ENCODE results near the gene ADCY10. TPM values are rescaled to one million over a fixed set of nuclear protein-coding genes. Genes with fewer than 3 reads are reported as not detected.

ADCY10 gene
- total and polyA plus RNA-seq, 2 donors (not counting 3 experiments of a cell fraction or from before 2014, with no cell fraction given), result not detected

DNA sequence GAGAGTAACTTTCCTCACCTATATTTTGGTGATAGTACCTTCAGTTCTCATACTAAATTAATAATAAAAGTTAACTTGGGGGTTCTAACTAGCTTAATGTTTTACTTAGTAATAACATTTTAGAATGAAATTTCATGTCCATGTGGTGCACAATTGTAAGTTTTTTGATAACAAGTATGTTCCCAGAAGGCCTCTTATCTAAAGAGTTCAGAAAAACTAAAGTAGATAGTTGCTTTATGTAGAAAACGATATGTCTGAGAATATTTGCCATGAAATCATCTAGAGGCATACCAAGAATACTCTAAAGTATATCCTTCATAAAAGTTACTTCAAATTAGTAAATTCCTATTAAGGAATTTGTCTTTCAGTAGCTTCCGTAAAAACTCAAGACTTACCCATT is 10.2 kb upstream of the ADCY10 start:
- H3K4me3 ChIP-seq (replicated peaks in 1 of 3; ENCODE audit: insufficient read depth in 1 of 3, low read depth in 1 of 3, low read length in 3 of 3), result no peak overlapping the region
- dilution Hi-C loops (cut with MboI; ENCODE audit: extremely low pct_ligation_motif_present, low sequenced_read_pairs), result no loop called here
- DNase-seq (ENCODE audit: low read depth, low spot score), result no peak
- no peaks in the 10 kb centered on the region for H3K27me3 ChIP-seq (ENCODE audit: control insufficient read depth in 2 of 2, insufficient read depth in 2 of 2, low read length in 2 of 2)
- intact Hi-C loops (cut with micrococcal nuclease), result loop anchor here (2.0 kb wide), 1 partner anchor 13 kb away; no protein-coding TSS in a partner anchor
- peaks cover 5% of the 10 kb centered on the region for H3K4me1 ChIP-seq (ENCODE audit: control insufficient read depth, extremely low read depth, insufficient read depth, low read length)
- no peak overlapping the region for H3K4me2 ChIP-seq (ENCODE audit: insufficient read depth, low read length)
- H3K9me3 ChIP-seq (replicated peaks; ENCODE audit: control insufficient read depth, insufficient read depth, low read length), result no peaks in the 10 kb centered on the region
- no TSS peak for BruUV-seq (replicated peaks)
- CTCF ChIA-PET, result no interaction called here
- H4K20me1 ChIP-seq (replicated peaks; ENCODE audit: control insufficient read depth, extremely low read depth, insufficient read depth, low read length), result no peaks in the 10 kb centered on the region
- H3K36me3 ChIP-seq (ENCODE audit: control insufficient read depth in 2 of 2, extremely low read depth in 1 of 2, insufficient read depth in 2 of 2, low read length in 2 of 2), result no peaks in the 10 kb centered on the region
- no peak overlapping the region for H3K9ac ChIP-seq (replicated peaks; ENCODE audit: extremely low read depth, insufficient read depth, low read length)
- POLR2A ChIA-PET, result interaction anchor here (0.6 kb wide), 1 partner anchor 13 kb away, joined by 3 read pairs; the partner anchor contains the start of genes DCAF6 and MPC2
- H2AFZ ChIP-seq (ENCODE audit: low read depth, low read length), result no peak overlapping the region
- H3K9me1 ChIP-seq (replicated peaks; ENCODE audit: control insufficient read depth, extremely low read depth, insufficient read depth, low read length), result no peaks in the 10 kb centered on the region
- no peaks in the 10 kb centered on the region for H3K79me2 ChIP-seq (ENCODE audit: control insufficient read depth, insufficient read depth, low read length)
- no peak overlapping the region for H3K27ac ChIP-seq (ENCODE audit: insufficient read depth, low read depth, low read length)
- TF ChIP-seq MAX (IDR thresholded peaks at IDR 0.05; ENCODE audit: insufficient read depth, insufficient read length) (no peak), GATA2 (IDR thresholded peaks at IDR 0.05; ENCODE audit: insufficient read depth, insufficient read length, low read depth, low read length) (no peak), FOS (IDR thresholded peaks at IDR 0.05; ENCODE audit: borderline replicate concordance, insufficient read depth, low read length) (no peak), JUN (IDR thresholded peaks at IDR 0.05; ENCODE audit: borderline replicate concordance, insufficient read depth, insufficient read length, low read depth) (no peak), POLR2AphosphoS5 (IDR thresholded peaks at IDR 0.05; ENCODE audit: insufficient read depth, low read depth, low read length) (no peak), EZH2 (IDR thresholded peaks at IDR 0.05; ENCODE audit: borderline replicate concordance, low read depth, low read length, severe bottlenecking) (no peak), MYC (IDR thresholded peaks at IDR 0.05; ENCODE audit: low read depth, low read length) (no peak), POLR2A (IDR thresholded peaks at IDR 0.05; ENCODE audit: low read depth, low read length) (no peak)
- TF ChIP-seq, protein P1, sequence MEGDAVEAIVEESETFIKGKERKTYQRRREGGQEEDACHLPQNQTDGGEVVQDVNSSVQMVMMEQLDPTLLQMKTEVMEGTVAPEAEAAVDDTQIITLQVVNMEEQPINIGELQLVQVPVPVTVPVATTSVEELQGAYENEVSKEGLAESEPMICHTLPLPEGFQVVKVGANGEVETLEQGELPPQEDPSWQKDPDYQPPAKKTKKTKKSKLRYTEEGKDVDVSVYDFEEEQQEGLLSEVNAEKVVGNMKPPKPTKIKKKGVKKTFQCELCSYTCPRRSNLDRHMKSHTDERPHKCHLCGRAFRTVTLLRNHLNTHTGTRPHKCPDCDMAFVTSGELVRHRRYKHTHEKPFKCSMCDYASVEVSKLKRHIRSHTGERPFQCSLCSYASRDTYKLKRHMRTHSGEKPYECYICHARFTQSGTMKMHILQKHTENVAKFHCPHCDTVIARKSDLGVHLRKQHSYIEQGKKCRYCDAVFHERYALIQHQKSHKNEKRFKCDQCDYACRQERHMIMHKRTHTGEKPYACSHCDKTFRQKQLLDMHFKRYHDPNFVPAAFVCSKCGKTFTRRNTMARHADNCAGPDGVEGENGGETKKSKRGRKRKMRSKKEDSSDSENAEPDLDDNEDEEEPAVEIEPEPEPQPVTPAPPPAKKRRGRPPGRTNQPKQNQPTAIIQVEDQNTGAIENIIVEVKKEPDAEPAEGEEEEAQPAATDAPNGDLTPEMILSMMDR (IDR thresholded peaks at IDR 0.05; ENCODE audit: extremely low read depth in 1 of 2, insufficient read depth in 1 of 2, low read depth in 1 of 2, low read length in 2 of 2), result no peak
- FAIRE-seq, result no peak
